Panc1 (cell line): ENCODE data around the gene LMCD1. TPM values are rescaled to one million over a fixed set of nuclear protein-coding genes. Genes with fewer than 3 reads are reported as not detected.

Source experiments
- ATAC-seq: fragments of 200-7000 bp; cut with Tn5 transposase; 2 replicates; pipeline ENCODE4 v1.9.1; 2020; ENCODE audit warnings: mild to moderate bottlenecking, moderate library complexity
- BruUV-seq: library from RNA; stranded (reverse); fragments of 400-500 nt; replicated peaks from 2 replicates; lab custom pipeline; 2021; lab: Mats Ljungman, UMichigan
- CTCF ChIA-PET: fragments of 300-600 bp; sonication (Branson Sonifier 250); formaldehyde crosslinking; loops from one replicate; lab custom pipeline; 2022; ENCODE audit warnings: antibody characterized with exemption; lab: Charles Lee
- POLR2A ChIA-PET: fragments of 300-600 bp; sonication (Branson Sonifier 250); formaldehyde crosslinking; loops from one replicate; lab custom pipeline; 2022; ENCODE audit warnings: antibody characterized with exemption; lab: Charles Lee
- DNase-seq: peaks from one replicate; pipeline ENCODE4 v3.0.0-alpha.2; 2010; ENCODE audit warnings: low read depth, low spot score
- H3K27ac ChIP-seq: 2 replicates; pipeline ENCODE4 v1.5.1; 2011; ENCODE audit warnings: mild to moderate bottlenecking, low read length, inconsistent platforms
- H3K27me3 ChIP-seq: fragments of 200-500 bp; sonication (Bioruptor generic); 2 replicates; pipeline ENCODE4 v1.6.0; 2014; ENCODE audit warnings: low read length, inconsistent platforms; ENCODE audit not compliant: control insufficient read depth, insufficient read depth
- H3K36me3 ChIP-seq: fragments of 200-500 bp; sonication (Bioruptor generic); 2 replicates; pipeline ENCODE4 v1.5.1; 2014; ENCODE audit warnings: inconsistent platforms, mild to moderate bottlenecking, low read length, moderate library complexity; ENCODE audit not compliant: control insufficient read depth, insufficient read depth
- H3K4me1 ChIP-seq: 2 replicates; pipeline ENCODE4 v1.5.1; 2011; ENCODE audit warnings: inconsistent platforms, mild to moderate bottlenecking, low read length, moderate library complexity; ENCODE audit not compliant: control insufficient read depth, insufficient read depth
- H3K4me3 ChIP-seq, 2 experiments: 2 replicates each; pipeline ENCODE4 v1.5.1; 2011 to 2012; ENCODE audit warnings: low read depth in 2 of 2, low read length in 2 of 2, mild to moderate bottlenecking in 2 of 2, inconsistent platforms in 1 of 2, moderate library complexity in 1 of 2
- H3K9me3 ChIP-seq: fragments of 200-500 bp; sonication (Bioruptor generic); 2 replicates; pipeline ENCODE4 v1.5.1; 2014; ENCODE audit warnings: low read depth, mild to moderate bottlenecking, inconsistent platforms, low read length, moderate library complexity; ENCODE audit not compliant: control insufficient read depth, insufficient read depth
- POLR2AphosphoS5 ChIP-seq: IDR thresholded peaks from 2 replicates; pipeline ENCODE4 v1.6.1; 2012; ENCODE audit warnings: mild to moderate bottlenecking, low read depth, low read length, moderate library complexity
- SIN3A ChIP-seq: IDR thresholded peaks from 2 replicates; pipeline ENCODE4 v1.6.1; 2012; ENCODE audit warnings: low read depth, mild to moderate bottlenecking, low read length, moderate library complexity, borderline replicate concordance; ENCODE audit not compliant: insufficient read depth
- TCF7L2 ChIP-seq: IDR thresholded peaks from 2 replicates; pipeline ENCODE4 v1.6.1; 2011; ENCODE audit warnings: mild to moderate bottlenecking, low read depth, low read length, inconsistent platforms
- in situ Hi-C: cut with HindIII; loops from 2 replicates; pipeline ENCODE4 v1.10.0; 2016; ENCODE audit warnings: low sequenced_read_pairs, low pct_unique_long_range_greater_than_20kb
- intact Hi-C: fragments of 100-400 bp; cut with micrococcal nuclease; formaldehyde crosslinking; loops from one replicate; pipeline ENCODE4 v1.10.0; 2022; ENCODE audit not compliant: unreplicated experiment
- total RNA-seq: library from RNA; stranded (reverse); gene quantifications from one replicate; pipeline ENCODE4 v1.2.1, GENCODE V29; 2021; ENCODE audit not compliant: unreplicated experiment
- TF ChIP-seq, protein P1 (sequence below), 2 experiments: IDR thresholded peaks; 2 replicates each; pipeline ENCODE4 v1.6.1; 2011 to 2012; ENCODE audit warnings: low read depth in 2 of 2, control low read depth in 1 of 2, low read length in 1 of 2, mild to moderate bottlenecking in 1 of 2, moderate library complexity in 1 of 2; ENCODE audit not compliant: insufficient read depth in 1 of 2
- TF ChIP-seq, protein P2 (sequence below): fragments of 450-650 bp; IDR thresholded peaks from 2 replicates; pipeline ENCODE4 v1.5.1; 2017; ENCODE audit warnings: mild to moderate bottlenecking

The LMCD1 gene
- total RNA-seq, 1 experiment from 2014 or later, result 24.8 TPM

DNA sequence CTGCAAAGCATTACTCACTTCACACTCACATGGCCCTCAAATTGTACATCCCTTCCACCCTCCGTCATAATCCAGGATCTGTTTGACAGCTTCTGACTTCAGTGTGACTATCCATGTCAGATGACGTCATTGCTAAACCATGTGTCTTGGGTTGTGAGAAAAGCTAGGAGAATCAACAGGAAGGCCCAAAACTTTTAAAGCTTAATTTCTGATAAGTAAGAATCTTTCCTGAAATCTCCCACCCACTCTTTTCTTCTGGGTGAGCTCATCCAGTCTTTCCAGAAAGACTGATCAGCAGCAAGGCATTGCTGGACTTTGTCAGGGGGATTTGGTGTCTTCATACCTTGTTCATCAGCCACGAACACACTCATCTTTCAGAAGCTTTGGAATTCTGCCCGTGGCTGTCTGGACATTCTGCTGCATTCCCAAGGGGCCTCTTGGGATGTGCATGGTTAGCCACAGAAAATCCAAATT lies 11.5 kb upstream of the LMCD1 start:
- ATAC-seq, result no peak
- Histone ChIP-seq H3K27ac (no peak overlapping the region), H3K27me3 (no peaks in the 10 kb centered on the region), H3K4me1 (no peaks in the 10 kb centered on the region), H3K9me3 (no peaks in the 10 kb centered on the region), H3K36me3 (no peaks in the 10 kb centered on the region), H3K4me3 (no peak overlapping the region)
- POLR2A ChIA-PET, result no interaction called here
- no peak for TF ChIP-seq SIN3A
- no peak for TF ChIP-seq TCF7L2
- TF ChIP-seq, protein P1, sequence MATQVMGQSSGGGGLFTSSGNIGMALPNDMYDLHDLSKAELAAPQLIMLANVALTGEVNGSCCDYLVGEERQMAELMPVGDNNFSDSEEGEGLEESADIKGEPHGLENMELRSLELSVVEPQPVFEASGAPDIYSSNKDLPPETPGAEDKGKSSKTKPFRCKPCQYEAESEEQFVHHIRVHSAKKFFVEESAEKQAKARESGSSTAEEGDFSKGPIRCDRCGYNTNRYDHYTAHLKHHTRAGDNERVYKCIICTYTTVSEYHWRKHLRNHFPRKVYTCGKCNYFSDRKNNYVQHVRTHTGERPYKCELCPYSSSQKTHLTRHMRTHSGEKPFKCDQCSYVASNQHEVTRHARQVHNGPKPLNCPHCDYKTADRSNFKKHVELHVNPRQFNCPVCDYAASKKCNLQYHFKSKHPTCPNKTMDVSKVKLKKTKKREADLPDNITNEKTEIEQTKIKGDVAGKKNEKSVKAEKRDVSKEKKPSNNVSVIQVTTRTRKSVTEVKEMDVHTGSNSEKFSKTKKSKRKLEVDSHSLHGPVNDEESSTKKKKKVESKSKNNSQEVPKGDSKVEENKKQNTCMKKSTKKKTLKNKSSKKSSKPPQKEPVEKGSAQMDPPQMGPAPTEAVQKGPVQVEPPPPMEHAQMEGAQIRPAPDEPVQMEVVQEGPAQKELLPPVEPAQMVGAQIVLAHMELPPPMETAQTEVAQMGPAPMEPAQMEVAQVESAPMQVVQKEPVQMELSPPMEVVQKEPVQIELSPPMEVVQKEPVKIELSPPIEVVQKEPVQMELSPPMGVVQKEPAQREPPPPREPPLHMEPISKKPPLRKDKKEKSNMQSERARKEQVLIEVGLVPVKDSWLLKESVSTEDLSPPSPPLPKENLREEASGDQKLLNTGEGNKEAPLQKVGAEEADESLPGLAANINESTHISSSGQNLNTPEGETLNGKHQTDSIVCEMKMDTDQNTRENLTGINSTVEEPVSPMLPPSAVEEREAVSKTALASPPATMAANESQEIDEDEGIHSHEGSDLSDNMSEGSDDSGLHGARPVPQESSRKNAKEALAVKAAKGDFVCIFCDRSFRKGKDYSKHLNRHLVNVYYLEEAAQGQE (IDR thresholded peaks at IDR 0.05; ENCODE audit: insufficient read depth in 1 of 2, low read depth in 2 of 2, low read length in 1 of 2), result no peak
- TF ChIP-seq, protein P2, sequence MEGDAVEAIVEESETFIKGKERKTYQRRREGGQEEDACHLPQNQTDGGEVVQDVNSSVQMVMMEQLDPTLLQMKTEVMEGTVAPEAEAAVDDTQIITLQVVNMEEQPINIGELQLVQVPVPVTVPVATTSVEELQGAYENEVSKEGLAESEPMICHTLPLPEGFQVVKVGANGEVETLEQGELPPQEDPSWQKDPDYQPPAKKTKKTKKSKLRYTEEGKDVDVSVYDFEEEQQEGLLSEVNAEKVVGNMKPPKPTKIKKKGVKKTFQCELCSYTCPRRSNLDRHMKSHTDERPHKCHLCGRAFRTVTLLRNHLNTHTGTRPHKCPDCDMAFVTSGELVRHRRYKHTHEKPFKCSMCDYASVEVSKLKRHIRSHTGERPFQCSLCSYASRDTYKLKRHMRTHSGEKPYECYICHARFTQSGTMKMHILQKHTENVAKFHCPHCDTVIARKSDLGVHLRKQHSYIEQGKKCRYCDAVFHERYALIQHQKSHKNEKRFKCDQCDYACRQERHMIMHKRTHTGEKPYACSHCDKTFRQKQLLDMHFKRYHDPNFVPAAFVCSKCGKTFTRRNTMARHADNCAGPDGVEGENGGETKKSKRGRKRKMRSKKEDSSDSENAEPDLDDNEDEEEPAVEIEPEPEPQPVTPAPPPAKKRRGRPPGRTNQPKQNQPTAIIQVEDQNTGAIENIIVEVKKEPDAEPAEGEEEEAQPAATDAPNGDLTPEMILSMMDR, result no peak
- CTCF ChIA-PET, result no interaction called here
- no TSS peak for BruUV-seq
- in situ Hi-C loops (no loop called here), intact Hi-C loops (no loop called here)
- no peak for DNase-seq

DNA sequence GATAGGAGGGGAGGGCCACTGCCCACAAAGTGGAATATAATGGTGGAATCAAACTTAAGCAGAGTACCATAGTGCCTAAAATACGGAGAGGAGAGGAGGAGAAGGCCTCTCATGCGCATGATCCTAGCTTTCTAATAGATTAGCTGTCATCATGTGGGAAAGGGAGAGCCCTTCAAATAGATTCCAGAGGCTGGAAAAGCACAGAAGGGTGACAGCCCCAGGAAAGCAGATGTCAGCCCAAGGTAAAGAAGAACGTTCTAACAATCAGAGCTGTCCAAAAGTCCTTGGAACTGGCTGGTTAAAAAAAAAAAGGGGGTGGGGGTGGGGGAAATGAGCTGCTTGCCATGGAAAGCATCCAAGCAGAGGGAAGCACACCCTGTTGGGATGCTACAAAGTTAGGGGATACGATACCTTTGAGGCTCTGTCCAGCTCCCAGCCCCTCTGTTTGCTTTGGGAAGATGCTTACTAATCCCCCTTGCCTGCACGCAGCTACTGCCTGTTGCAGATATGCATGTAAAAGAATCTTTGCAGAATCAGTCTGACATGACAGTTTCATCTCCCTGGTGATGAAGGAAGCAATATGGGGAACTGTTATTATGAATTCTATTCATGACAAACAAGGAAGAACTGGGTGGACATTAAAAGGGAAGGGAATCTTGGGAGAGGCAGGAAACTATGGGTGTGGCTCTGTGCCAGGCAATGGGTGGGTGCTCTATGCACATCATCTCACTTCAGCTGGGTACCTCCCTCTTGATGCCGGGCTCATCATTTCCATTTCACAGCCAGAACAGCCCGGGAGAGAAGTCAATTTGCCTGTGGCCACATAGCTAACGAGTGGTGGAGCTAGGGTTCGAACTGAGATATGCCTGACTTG lies 10.1 kb upstream of the LMCD1 start:
- in situ Hi-C loops, result no loop called here
- H3K27ac ChIP-seq, result no peak overlapping the region
- no peaks in the 10 kb centered on the region for H3K4me1 ChIP-seq
- ChIA-PET CTCF (no interaction called here), POLR2A (no interaction called here)
- ATAC-seq, result no peak
- no peaks in the 10 kb centered on the region for H3K36me3 ChIP-seq
- DNase-seq, result no peak
- no peaks in the 10 kb centered on the region for H3K9me3 ChIP-seq
- intact Hi-C loops, result no loop called here
- H3K4me3 ChIP-seq, result no peak overlapping the region
- no peaks in the 10 kb centered on the region for H3K27me3 ChIP-seq
- TF ChIP-seq POLR2AphosphoS5, result no peak
- TF ChIP-seq, protein P1 (IDR thresholded peaks at IDR 0.05; ENCODE audit: insufficient read depth in 1 of 2, low read depth in 2 of 2, low read length in 1 of 2), result no peak
- TF ChIP-seq, protein P2, result no peak
- no peak for TF ChIP-seq TCF7L2
- no peak for TF ChIP-seq SIN3A
- no TSS peak for BruUV-seq
